SU-DHL-6 (cell line): ENCODE measurements around the gene ZNF185.

Experiments
- H2AFZ ChIP-seq: fragments of 200-600 bp; sonication (generic); 2 replicates; pipeline ENCODE4 v1.6.1; 2014; ENCODE audit warnings: low read depth, mild to moderate bottlenecking, moderate library complexity, mixed read lengths, antibody characterized with exemption, low read length; ENCODE audit not compliant: severe bottlenecking
- H3F3A ChIP-seq: fragments of 200-600 bp; shearing (Covaris generic); 2 replicates; pipeline ENCODE4 v1.6.0; 2016; ENCODE audit warnings: antibody characterized with exemption, mild to moderate bottlenecking; ENCODE audit not compliant: insufficient read depth
- H3K27ac ChIP-seq: fragments of 200-600 bp; sonication (generic); 2 replicates; pipeline ENCODE4 v1.5.1; 2016; ENCODE audit warnings: low read depth, mild to moderate bottlenecking, low read length, moderate library complexity, mixed read lengths
- H3K27me3 ChIP-seq: fragments of 200-600 bp; sonication (generic), shearing (Covaris generic); 2 replicates; pipeline ENCODE4 v1.6.0; 2014; ENCODE audit warnings: mild to moderate bottlenecking, low read length
- H3K36me3 ChIP-seq: fragments of 200-600 bp; sonication (generic); 2 replicates; pipeline ENCODE4 v1.6.1; 2014; ENCODE audit warnings: mild to moderate bottlenecking, low read length, mixed read lengths
- H3K4me2 ChIP-seq: fragments of 300-600, 200-600 bp; shearing (Covaris generic), sonication (generic); 2 replicates; pipeline ENCODE4 v1.6.0; 2014; ENCODE audit warnings: low read length, low read depth, mild to moderate bottlenecking; ENCODE audit not compliant: poor library complexity, severe bottlenecking
- H3K4me3 ChIP-seq: fragments of 200-600 bp; sonication (generic); 2 replicates; pipeline ENCODE4 v1.5.1; 2014; ENCODE audit warnings: antibody characterized with exemption, low read length, mild to moderate bottlenecking, mixed read lengths; ENCODE audit not compliant: insufficient read depth, poor library complexity, severe bottlenecking
- H3K79me2 ChIP-seq: fragments of 200-600 bp; sonication (generic); 2 replicates; pipeline ENCODE4 v1.6.1; 2014; ENCODE audit warnings: mild to moderate bottlenecking, low read length, moderate library complexity; ENCODE audit not compliant: insufficient read depth
- H3K9ac ChIP-seq: fragments of 200-600 bp; sonication (generic); 2 replicates; pipeline ENCODE4 v1.7.0; 2014; ENCODE audit warnings: mild to moderate bottlenecking, low read length
- H3K9me2 ChIP-seq: fragments of 200-600 bp; sonication (generic); replicated peaks from 2 replicates; pipeline ENCODE4 v1.6.1; 2014; ENCODE audit warnings: low read length; ENCODE audit not compliant: insufficient read depth
- H3K9me3 ChIP-seq: fragments of 200-600 bp; sonication (generic); 2 replicates; pipeline ENCODE4 v1.6.1; 2014; ENCODE audit warnings: low read length, mixed read lengths; ENCODE audit not compliant: insufficient read depth
- H4K20me1 ChIP-seq: fragments of 200-600 bp; sonication (generic); 2 replicates; pipeline ENCODE4 v1.6.1; 2014; ENCODE audit warnings: low read depth, mild to moderate bottlenecking, antibody characterized with exemption, low read length, moderate library complexity, mixed read lengths
- CTCF ChIP-seq: fragments of 200-600 bp; sonication (generic); IDR thresholded peaks from one replicate; pipeline ENCODE4 v1.5.1; 2017; ENCODE audit warnings: antibody characterized with exemption, mild to moderate bottlenecking, low read length, moderate library complexity; ENCODE audit not compliant: insufficient read depth, poor library complexity, severe bottlenecking
- EZH2phosphoT487 ChIP-seq: fragments of 200-600 bp; sonication (generic), shearing (Covaris generic); conservative IDR thresholded peaks from 2 replicates; pipeline ENCODE4 v1.6.1; 2018; ENCODE audit warnings: mild to moderate bottlenecking, antibody characterized with exemption, low read length, moderate library complexity, mixed read lengths

Gene ZNF185

GRCh38 chrX:152881289-152881688 is 16.6 kb upstream of the ZNF185 start:
- no peaks in the 10 kb centered on the region for H3K9me2 ChIP-seq
- no peaks in the 10 kb centered on the region for H3K36me3 ChIP-seq
- TF ChIP-seq EZH2phosphoT487 (no peak), CTCF (no peak)
- no peak overlapping the region for H3K4me2 ChIP-seq
- H3K27ac ChIP-seq: no peak overlapping the region
- no peak overlapping the region for H3K9ac ChIP-seq
- H3F3A ChIP-seq: no peaks in the 10 kb centered on the region
- H3K79me2 ChIP-seq: no peaks in the 10 kb centered on the region
- no peak overlapping the region for H3K4me3 ChIP-seq
- no peaks in the 10 kb centered on the region for H4K20me1 ChIP-seq
- H3K9me3 ChIP-seq: no peaks in the 10 kb centered on the region
- H2AFZ ChIP-seq: no peak overlapping the region
- H3K27me3 ChIP-seq: no peaks in the 10 kb centered on the region

GRCh38 chrX:152884171-152884570 is 13.7 kb upstream of the ZNF185 start:
- H3K9ac ChIP-seq: no peak overlapping the region
- no peaks in the 10 kb centered on the region for H3K27me3 ChIP-seq
- H2AFZ ChIP-seq: no peak overlapping the region
- H3K36me3 ChIP-seq: no peaks in the 10 kb centered on the region
- H3K9me3 ChIP-seq: no peaks in the 10 kb centered on the region
- H3K4me3 ChIP-seq: no peak overlapping the region
- TF ChIP-seq CTCF (no peak), EZH2phosphoT487 (no peak)
- no peaks in the 10 kb centered on the region for H4K20me1 ChIP-seq
- no peaks in the 10 kb centered on the region for H3K79me2 ChIP-seq
- no peaks in the 10 kb centered on the region for H3K9me2 ChIP-seq
- H3K27ac ChIP-seq: no peak overlapping the region
- H3K4me2 ChIP-seq: no peak overlapping the region
- H3F3A ChIP-seq: no peaks in the 10 kb centered on the region

- no peaks in the 10 kb centered on the region for H3K9me3 ChIP-seq
- no peaks in the 10 kb centered on the region for H3K79me2 ChIP-seq
- no peaks in the 10 kb centered on the region for H3F3A ChIP-seq
- no peaks in the 10 kb centered on the region for H3K9me2 ChIP-seq
- no peaks in the 10 kb centered on the region for H4K20me1 ChIP-seq
- H3K27ac ChIP-seq: no peak overlapping the region
- H3K4me2 ChIP-seq: no peak overlapping the region
- H3K4me3 ChIP-seq: no peak overlapping the region
- TF ChIP-seq CTCF (no peak), EZH2phosphoT487 (no peak)
- no peaks in the 10 kb centered on the region for H3K27me3 ChIP-seq
- no peaks in the 10 kb centered on the region for H3K36me3 ChIP-seq
- H3K9ac ChIP-seq: no peak overlapping the region
- H2AFZ ChIP-seq: no peak overlapping the region
Observed at GRCh38 chrX:152886716-152887115, 11.2 kb upstream of the ZNF185 start.
